ENCODE results near the gene GLT1D1.
"Not testable (repeated sequence)": the region's sequence is repeated elsewhere in the genome, so short reads cannot be mapped to it uniquely, and the experiment has no call there.

Gene GLT1D1

DNA sequence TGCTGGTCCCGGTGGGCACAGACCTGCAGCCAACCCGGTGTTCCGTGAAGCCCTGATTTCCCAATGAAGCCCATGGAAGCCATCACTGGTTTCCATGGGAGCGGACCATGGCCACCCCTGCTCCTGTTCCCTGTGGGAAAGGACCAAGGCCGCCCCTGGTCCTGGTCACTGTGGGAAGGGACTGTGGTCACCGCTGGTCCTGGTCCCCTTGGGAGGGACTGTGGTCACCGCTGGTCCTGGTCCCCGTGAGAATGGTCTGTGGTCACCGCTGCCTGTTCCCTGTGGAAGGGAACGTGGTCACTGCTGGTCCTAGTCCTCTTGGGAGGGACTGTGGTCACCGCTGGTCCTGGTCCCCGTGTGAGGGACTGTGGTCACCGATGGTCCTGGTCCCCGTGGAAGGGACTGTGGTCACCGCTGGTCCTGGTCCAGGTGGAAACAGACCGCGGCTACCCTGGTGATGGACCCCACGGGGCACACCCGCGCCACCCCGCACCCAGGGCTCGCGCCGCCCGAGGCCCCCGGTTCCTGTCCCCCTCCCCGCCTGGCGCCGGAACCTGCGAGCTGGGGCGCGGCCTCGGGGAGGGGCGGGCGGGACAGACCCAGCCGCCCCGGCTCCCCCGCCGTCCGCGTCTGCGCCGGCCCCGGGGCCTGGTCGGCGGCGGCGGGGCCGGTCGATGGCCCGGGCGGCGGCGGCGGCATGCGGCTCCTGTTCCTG lies at the start of gene GLT1D1:
GLT1D1 (plus strand) TSS at position 594 of the 715 bp plus-strand sequence; CDS start at position 698, 104 bp downstream.
- no peak for DNase-seq

DNA sequence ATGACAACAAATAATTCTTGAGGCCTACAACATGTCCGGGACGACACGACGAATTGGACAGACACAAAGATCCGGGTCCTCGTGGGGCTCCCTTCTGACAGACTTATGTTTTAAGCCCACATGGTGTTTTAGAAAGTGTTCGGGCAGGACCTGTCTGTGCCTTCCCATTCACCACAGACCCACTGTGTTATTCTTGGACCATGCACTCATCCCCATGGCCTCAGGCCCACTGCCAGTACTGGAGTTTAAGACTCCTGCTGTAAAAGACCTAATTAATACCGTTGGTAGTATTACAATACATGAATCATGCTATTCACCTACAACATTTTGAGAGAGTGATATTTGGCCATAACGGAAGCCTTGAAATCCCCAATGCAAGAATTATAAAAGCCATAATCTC lies 49.5 kb upstream of the GLT1D1 start:
- DNase-seq: no peak

DNA sequence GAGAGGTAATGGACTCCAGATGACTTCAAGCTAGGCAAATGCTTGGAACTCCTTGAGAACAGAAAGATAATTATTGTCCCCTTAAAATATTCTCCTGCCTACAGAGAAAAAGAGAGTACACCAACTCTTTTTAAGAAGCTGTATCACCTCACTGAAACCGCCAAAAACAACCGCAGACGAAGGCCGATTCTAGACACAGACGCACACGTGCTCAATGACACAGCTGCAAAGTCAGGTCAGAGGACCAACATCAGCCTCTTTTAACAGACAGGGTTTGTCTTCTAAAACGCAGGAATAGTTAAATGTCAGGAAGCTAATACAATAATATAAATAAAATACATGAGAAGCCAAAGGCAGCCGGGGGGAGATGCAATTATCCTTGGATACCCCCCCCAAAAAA lies 48.5 kb upstream of the GLT1D1 start:
- DNase-seq: no peak

DNA sequence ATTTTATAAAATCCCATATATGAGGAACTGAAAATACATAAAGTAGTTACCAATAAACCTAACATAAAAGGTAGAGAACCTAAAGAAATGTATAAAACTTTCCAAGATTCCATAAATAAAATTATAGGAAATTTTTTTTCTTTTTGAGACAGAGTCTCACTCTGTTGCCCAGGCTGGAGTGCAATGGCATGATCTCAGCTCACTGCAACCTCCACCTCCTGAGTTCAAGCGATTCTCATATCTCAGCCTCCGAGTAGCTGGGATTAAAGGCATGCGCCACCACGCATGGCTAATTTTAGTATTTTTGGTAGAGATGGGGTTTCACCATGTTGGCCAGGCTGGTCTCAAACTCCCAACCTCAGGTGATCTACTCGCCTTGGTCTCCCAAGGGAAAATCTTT lies 47.9 kb upstream of the GLT1D1 start:
- DNase-seq: not testable (repeated sequence)

DNA sequence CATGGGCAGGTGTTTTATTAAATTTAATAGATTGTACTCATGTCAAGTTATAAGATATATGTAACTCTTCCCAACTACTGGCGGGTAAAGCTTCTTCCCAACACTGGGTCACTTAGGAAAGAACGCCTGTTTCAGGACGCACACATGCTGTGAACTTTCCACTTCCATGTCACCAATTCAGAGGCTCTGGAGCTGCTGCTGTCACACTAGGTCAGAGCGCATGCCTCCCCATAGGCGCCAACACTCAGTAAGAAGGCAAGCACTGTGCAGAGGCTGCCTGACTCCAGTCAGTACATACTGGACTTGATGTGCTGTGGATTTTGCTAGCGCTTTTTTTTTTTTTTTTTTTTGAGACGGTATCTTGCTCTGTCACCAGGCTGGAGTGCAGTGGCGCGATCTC lies 46.7 kb upstream of the GLT1D1 start:
- DNase-seq: no peak

DNA sequence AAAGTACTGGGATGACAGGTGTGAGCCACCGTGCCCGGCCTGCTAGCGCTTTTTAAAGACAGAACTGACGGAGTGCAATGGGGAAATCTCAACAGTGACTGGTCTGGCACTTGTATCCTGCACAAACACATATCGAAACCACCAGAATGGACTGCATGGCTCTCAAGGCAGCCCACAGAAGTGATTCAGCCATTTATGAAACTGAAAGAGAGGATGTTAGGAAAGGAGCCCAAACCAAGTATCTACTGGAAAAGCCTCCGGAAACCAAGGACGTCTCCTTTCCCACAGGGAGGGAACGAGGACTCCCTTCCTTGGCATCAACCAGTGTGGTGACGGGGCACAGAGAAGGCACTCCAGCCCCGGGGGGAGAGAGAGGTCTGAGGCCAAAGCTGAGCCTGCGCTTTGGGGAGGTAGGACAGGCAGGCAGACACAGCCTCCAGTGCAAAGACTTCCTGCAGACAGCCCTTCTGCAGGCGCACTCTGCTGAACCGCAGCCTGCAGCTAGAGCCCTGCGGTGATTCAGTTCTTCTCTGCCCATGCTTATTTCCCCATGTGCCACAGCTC lies 46.0 kb upstream of the GLT1D1 start:
- peak; percentile 42 for DNase-seq

DNA sequence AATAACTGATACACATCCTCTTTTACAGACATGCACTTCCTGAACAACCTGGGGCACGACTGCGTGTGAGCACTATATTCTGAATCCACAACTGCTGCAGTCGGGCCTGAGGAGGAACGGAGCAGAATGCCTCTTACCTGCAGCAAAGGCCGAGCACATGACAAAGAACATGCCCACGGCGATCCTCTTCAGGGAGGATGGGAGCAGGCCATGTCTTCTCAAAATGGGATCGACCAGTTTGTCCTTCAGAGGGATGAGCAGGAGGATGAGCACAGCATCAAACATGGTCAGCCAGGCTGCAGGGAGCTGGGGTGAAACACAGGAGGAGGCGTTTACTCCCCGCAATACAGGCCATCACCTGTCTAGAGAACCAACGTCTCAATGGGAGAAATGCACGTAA lies 44.6 kb upstream of the GLT1D1 start:
- no peak for DNase-seq

DNA sequence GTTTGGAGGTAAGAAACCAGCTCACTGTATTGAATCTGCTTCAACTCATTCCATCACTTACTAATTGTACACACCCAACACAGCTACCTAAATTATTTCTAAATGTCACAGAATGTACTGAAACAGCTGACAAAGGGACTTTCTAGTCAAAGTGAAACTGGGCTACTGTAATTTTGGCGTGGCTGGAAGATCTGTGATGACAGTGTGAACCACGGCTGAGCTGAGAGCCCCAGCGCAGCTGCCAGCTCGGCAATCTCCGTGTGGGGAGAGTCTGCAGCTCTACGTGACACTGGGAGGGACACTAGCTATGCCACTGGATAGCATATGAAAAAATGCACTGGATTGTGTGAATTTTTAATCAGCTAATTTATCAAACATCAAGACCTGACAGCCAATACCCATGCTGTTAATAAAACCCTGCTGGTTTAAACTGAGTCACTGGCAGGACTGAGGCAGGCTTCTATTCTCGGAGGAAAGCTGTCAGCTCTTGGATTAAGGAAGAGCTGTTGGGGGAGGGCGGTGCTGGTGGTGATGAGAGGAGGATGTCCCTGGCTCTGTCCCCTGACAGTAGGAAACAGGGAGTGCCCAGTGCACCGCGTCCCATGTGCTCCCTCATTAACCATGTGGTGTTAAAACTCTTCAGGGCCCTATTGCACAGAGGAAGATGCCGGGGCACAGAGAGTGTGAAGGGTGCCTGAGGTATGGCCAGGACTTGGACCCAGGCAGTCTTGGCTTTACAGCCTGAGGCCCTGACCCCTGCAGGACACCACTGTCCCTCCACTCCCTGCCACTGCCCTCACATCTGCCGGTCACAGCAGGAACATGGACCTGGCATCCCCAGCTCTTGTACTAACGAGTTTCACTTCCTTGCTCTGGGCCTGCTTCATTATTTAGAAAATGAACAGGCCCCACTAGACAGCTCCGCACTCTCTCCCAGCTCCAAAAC lies 42.8 kb upstream of the GLT1D1 start:
- peak; percentile 61 for DNase-seq

DNA sequence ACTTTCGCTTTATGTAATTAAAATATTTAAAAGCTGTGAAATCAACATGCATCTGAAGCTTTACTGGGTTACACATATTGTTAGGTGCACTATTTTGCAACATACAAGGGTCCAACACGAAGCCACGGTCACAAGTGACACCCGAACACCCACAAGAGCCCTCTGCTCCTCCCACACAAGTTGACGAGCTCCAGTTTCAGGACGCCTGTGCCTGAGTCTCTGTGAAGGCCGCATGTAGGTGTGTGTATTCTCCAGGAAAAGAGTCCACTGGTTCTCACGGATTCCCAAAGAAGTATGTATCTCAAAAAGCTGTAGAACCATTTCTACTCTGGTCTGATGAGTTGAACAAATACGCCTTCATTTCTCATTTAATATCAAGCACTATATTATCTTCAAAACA lies 41.5 kb upstream of the GLT1D1 start:
- DNase-seq: peak; percentile 43

DNA sequence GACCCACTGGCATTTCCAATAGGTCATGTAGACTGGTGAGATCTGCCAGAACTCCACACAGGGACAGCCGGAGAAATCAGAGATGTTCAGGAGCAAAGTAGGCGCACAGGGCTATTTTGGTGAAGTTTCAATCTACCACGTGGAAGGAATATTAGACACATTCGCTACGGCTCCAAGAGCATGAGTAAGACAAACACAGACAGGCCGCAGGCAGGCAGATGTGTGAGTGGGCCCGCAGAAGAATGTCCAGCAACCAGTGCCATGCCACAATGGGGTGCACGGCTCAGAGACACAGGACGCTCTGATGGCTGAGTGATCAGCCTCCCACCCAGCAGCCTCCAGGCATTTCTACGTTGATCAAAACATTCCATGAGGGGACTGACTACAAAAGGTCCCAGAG lies 39.9 kb upstream of the GLT1D1 start:
- no peak for DNase-seq

DNA sequence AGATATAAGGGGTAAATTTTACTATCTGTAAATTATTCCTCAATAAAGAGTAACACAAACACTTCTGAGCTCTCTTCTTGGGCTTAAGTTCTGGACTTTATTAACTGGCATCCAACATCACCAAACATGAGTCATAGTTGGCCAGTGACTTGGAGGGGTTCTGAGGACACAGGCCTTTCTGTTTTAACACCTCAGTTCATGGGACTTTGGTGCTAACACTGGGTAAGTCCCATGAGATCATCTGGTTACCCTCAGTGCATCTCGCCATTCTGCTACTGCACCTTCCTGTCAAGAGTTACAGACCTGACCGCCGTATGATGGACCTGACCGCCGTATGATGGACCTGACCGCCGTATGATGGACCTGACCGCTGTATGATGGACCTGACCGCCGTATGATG lies 39.4 kb upstream of the GLT1D1 start:
- DNase-seq: no peak

DNA sequence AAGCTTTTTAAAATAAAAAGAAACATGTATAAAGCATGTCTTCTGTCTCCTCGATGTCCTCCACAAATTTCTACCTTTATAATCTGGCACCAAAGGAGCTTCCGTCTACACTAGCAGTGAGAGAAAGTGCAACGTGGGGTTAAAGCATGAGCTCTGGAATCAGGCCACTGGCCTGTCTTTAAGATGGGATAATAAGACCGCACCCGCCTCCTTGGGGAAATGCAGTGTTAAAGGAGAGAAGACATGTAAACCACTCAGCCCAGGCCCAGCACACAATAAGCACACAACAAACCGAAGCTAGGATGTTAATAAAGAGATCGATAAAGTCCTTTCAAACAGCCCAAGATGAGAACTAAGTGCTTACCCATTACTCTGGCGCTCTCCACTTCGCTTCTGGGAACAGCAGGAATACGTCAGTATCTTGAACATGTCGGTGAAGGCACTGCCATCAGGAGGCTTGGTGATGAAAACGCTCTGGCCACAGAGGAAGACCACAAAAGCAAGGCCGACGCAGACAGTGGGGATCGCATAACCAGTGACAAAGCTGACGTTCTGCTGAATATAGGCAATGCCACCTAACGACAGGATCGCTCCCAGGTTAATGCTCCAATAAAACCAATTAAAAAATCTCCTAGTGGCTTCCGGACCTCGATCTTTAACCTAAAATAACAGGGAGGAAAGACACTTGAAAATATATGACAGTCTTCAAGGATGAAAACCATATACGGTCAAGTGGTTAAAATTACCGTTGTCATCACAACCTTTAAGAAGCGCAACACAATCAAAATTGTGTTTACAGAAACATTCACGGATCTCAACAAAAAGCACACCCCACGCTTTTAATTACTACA lies 38.6 kb upstream of the GLT1D1 start:
- DNase-seq: no peak

DNA sequence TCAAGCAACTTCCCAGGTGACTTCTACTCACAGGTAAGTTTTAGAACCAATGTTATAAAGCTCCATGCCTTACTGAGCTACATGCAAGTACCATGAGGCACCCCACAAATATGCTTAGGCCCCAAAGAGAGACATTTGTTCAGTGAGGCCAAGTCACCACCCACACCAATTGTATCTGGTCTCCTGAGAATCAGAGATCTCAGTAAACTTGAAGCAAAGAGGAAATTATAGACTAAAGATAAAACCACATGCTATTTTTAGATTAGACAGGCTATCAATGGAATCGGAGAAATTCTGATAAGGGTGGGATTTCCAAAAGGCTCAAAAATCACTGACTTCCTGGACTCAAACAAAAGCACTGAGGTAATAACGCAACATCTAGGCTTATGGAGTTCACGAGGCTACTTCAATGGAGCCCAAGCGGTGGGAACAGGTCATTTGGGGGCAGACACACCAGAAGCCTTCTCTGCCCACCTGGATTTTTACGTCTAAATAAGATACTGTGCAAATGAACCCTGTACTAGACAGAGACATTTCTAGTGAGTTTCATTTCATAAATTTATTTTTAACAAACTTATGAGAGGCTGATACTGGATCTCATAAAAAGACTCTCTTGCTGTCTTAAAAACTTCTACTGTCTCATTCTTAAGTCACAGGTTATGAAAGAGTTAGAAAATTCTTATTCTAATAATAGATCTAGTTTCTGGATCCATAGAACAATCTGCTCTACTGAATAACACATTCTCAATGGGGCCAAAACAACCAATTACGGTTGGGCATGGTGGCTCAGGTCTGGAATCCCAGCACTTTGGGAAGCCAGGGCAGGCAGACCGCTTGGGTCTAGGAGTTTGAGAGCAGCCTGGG lies 37.3 kb upstream of the GLT1D1 start:
- no peak for DNase-seq

DNA sequence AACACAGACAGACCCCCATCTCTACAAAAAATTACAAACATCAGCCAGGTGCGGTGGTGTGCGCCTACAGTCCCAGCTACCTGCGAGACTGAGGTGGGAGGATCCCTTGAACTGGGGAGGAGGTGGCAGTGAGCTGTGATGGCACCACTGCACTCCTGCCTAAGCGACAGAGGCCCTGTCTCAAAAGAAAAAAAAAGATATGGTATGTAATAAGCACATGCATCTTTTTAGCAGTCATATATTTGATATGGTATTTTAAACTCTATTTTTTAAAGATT lies 36.7 kb upstream of the GLT1D1 start:
- DNase-seq: no peak

DNA sequence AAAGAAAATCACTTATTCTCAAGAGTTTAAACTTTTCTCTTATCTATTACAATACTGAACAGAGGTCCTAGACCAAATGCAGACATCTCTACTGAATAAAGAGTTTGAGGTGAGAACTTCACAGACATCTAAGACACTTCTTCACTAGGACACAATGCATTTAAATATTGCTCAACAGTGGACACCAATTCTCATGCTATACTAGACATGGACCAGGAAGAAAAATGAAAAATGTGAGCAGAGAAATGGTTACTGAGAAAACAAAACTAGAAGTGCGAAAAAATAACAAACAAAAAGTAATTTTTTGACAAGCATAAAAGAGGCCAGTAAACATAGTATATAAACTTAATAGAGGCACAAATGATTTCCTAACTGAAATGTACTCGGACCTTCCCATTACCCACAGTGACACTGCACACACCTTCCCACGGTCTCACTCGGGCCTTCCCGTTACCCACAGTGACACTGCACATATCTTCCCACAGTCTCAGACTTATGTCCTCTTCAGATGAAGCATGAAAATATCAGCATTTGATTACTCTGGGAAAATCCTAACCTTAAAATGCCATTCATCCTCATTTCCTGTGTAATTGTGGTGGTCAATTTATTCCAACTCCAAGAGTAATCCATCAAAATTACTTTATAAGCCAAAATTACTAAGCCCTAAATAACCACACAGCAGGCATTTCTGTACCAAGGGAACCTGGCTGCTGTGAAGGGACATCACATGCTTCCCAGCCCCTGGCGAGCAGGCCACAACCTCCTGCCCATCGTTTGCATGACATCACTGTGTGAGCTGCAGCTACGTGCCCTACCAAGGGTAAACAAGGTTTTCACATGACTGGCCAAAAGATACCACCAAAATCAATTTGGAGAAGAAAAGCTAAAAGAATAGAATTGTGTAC lies 35.9 kb upstream of the GLT1D1 start:
- DNase-seq: peak; percentile 56

DNA sequence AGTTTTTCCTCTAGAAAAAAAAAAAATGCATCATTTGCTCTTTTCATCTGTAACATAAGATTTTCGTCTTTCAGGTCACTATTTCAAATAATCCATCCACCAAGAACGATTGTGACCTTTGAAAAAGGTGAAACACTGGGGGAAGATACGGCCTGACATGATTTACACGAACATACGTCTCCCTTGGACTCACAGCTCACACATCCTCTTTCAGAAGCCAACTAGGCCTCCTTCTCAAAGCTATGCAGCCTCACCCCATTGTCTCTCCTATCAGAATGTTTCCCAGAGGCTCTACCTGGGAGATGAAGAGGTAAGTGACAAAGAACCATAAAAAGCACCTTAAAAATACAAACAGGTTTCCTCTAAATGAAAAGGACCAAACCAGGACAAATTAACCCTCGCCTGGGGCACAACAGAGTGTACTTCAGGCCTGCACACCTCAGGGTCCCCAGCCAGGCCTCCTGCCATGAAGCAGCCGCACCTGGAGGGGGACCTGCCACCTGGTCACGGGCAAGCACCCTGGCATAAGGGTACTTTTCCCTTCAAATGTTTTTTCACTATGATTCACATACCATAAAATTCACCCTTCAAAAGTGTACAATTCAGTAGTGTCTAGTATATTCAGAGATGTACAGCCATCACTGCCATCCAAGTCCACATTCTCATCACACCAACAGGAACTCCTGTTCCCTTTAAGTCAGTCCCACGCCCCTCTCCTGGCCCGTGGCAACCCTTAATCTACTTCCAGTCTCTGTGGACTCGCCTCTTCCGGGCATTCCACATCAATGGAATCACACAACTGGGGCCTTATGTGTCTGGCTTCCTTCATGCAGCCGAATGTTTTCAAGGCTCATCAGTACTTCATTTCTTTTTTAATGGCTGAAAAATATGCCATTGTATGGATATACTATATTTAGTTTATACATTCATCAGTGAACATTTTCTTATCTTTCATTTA lies 34.9 kb upstream of the GLT1D1 start:
- DNase-seq: no peak

DNA sequence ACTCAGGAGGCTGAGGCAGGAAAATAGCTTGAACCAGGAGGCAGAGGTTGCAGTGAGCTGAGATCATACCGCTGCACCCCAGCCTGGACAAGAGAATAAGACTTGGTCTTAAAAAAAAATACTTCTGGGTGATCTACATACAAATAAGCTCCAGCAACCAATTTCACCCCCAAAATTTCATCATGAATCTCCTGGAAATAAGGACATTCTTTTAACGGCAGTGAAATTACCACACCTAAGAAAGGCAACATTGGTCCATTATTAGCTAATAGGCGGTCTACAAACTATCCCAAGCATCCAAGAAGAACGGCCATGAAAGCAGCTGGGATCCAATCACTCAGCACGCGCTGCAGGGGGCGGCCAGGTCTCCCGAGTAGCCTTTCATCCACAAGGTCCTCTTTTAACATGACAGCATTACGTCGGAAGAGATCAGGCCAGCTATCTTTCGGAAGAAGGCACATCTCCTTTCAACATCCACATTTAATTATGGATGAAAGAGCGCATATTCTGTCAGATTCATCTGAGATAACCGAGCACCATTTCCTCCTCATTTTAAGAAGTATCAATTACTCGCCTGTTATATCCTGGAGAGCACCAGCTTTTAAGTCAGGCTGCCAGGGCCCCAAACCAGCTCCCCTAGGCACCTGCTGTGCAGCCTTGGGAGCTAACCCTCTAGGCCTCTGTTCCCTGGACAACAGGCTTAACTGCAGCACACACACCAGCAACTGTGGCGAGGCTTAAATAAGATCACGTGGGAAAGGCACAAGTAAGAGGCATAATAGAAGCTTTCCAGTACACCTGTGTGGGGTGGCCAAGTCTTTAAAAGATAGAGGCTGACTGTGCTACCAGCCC lies 33.8 kb upstream of the GLT1D1 start:
- no peak for DNase-seq

DNA sequence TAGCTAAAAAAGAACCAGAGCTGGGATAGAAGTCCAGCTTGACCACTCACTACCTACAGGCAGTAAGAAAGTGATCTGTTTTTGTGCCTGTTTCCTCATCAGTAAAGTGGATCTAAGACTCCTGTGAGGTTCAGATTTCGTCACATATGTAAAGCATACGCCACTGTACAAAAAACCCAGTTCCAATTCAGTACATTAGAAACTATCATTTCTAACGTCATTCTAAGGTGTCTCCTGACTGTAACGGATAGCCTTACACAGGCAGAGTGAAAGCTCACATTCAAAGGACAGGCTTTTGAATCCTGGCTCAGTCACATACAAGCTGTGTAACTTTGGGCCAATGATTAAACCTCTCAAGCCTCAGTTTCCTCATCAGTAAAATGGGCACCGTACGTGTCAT lies 33.0 kb upstream of the GLT1D1 start:
- no peak for DNase-seq

All from CD4-positive, alpha-beta T cell treated with Interleukin-15 for 1 hour (primary cell).